ENCODE data around the gene GPX4. TPM values are rescaled to one million over a fixed set of nuclear protein-coding genes. Genes with fewer than 3 reads are reported as not detected.

Gene GPX4
- polyA plus RNA-seq, 1 of the 3 experiments (the other 2 are of a cell fraction) = 925 TPM

DNA sequence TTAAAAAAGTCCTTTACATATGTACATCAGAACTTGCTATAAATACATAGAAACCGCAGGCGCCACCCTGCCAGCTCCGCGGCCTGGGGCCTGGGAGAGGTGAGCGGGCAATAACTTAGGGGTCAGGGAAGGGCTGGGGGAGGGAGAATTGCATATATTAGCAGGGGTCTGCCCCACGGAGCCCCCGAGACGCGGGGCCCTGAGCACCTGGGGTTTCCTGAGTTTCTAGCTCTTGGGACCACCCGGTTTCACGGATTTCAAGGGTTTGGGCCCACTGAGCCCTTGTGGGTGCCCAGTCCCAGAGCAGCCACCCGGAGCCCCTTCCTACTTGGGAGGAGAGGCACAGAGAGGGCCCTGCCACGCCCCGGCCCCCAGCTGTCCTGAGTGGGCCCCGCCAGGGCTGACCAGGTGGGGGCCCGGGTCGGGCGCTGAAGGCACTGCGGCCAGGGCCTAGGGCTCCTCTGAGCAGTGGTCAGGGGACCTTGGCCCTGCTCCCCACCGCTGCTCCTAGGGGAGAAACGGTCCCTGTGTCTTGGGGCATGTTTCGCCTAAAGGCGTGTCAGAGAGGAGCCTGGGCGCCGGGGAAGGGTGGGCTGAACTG, 4.0 kb downstream of the GPX4 start (continued):
- no peak for TF ChIP-seq RAD21 (IDR thresholded peaks at IDR 0.05; ENCODE audit: low read length)
- no peak for TF ChIP-seq FOXM1 (IDR thresholded peaks at IDR 0.05; ENCODE audit: low read depth)
- no peak for TF ChIP-seq EZH2phosphoT487 (IDR thresholded peaks at IDR 0.05; ENCODE audit: borderline replicate concordance, low read depth)
- no peak for TF ChIP-seq POLR2AphosphoS5 (IDR thresholded peaks at IDR 0.05; ENCODE audit: low read depth, low read length)

- Histone ChIP-seq H4K20me1 (ENCODE audit: insufficient read depth) (peaks cover 21% of the 10 kb centered on the region; the same call in 1 of the 2 replicates), H3K9me3 (no peaks in the 10 kb centered on the region), H3K79me2 (ENCODE audit: insufficient read depth) (peaks cover 18% of the 10 kb centered on the region; the same call in 1 of the 2 replicates), H3K9ac (no peak overlapping the region), H3K4me1 (ENCODE audit: control insufficient read depth in 1 of 2, insufficient read depth in 2 of 2, low read depth in 1 of 2, low read length in 1 of 2) (peaks cover 1 to 14% of the 10 kb centered on the region in 2 experiments; a peak in 2 of 4 replicates), H3K4me3 (ENCODE audit: low read depth in 2 of 2, low read length in 1 of 2) (no peak overlapping the region), H3K4me2 (no peak overlapping the region), H3F3A (replicated peaks; ENCODE audit: insufficient read depth) (peaks cover 11% of the 10 kb centered on the region), H3K27ac (ENCODE audit: low read depth in 2 of 2, low read length in 1 of 2) (no peak overlapping the region), H3K9me2 (no peaks in the 10 kb centered on the region), H2AFZ (ENCODE audit: low read depth) (no peak overlapping the region), H3K36me3 (replicated peaks in 1 of 2; ENCODE audit: control insufficient read depth in 1 of 2, insufficient read depth in 2 of 2, low read length in 1 of 2) (peaks cover 0 to 34% of the 10 kb centered on the region in 2 experiments), H3K27me3 (ENCODE audit: insufficient read depth) (no peaks in the 10 kb centered on the region)
- CTCF ChIA-PET = interaction anchor here (1.2 to 1.8 kb wide), 3 partner anchors 86 to 113 kb away, joined by 5 read pairs; no protein-coding TSS in a partner anchor
- POLR2A ChIA-PET = interaction anchor here (0.6 kb wide), 1 partner anchor 86 kb away, joined by 3 read pairs; no protein-coding TSS in a partner anchor
- no peak for TF ChIP-seq JUND (IDR thresholded peaks at IDR 0.05)
- TF ChIP-seq GABPA (IDR thresholded peaks at IDR 0.05; ENCODE audit: low read depth) = no peak
- TF ChIP-seq TEAD4 (IDR thresholded peaks at IDR 0.05; ENCODE audit: borderline replicate concordance, insufficient read depth) = no peak
- TF ChIP-seq ZBTB33 (IDR thresholded peaks at IDR 0.05; ENCODE audit: borderline replicate concordance, low read depth) = no peak
- no peak for TF ChIP-seq MEF2A (IDR thresholded peaks at IDR 0.05; ENCODE audit: borderline replicate concordance, low read depth)
- TF ChIP-seq USF1 (IDR thresholded peaks at IDR 0.05; ENCODE audit: borderline replicate concordance, low read depth) = no peak
- TF ChIP-seq YY1 (IDR thresholded peaks at IDR 0.05; ENCODE audit: low read depth) = no peak
- no peak for TF ChIP-seq POLR2AphosphoS5 (IDR thresholded peaks at IDR 0.05; ENCODE audit: low read depth, low read length)
- no peak for TF ChIP-seq CTCF (IDR thresholded peaks at IDR 0.05)
- no peak for TF ChIP-seq RFX5 (IDR thresholded peaks at IDR 0.05; ENCODE audit: low read length)
- no peak for TF ChIP-seq FOXJ3 (CRISPR knock-in tag; IDR thresholded peaks at IDR 0.05)
- TF ChIP-seq TCF12 (IDR thresholded peaks at IDR 0.05) = no peak
- TF ChIP-seq, protein P1, sequence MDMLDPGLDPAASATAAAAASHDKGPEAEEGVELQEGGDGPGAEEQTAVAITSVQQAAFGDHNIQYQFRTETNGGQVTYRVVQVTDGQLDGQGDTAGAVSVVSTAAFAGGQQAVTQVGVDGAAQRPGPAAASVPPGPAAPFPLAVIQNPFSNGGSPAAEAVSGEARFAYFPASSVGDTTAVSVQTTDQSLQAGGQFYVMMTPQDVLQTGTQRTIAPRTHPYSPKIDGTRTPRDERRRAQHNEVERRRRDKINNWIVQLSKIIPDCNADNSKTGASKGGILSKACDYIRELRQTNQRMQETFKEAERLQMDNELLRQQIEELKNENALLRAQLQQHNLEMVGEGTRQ (IDR thresholded peaks at IDR 0.05; ENCODE audit: borderline replicate concordance, low read depth, low read length) = no peak
- TF ChIP-seq RAD21 (IDR thresholded peaks at IDR 0.05; ENCODE audit: low read length) = no peak
- TF ChIP-seq, protein P2, sequence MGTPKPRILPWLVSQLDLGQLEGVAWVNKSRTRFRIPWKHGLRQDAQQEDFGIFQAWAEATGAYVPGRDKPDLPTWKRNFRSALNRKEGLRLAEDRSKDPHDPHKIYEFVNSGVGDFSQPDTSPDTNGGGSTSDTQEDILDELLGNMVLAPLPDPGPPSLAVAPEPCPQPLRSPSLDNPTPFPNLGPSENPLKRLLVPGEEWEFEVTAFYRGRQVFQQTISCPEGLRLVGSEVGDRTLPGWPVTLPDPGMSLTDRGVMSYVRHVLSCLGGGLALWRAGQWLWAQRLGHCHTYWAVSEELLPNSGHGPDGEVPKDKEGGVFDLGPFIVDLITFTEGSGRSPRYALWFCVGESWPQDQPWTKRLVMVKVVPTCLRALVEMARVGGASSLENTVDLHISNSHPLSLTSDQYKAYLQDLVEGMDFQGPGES (IDR thresholded peaks at IDR 0.05; ENCODE audit: low read depth, low read length) = no peak
- no peak for TF ChIP-seq SIN3A (IDR thresholded peaks at IDR 0.05; ENCODE audit: borderline replicate concordance, low read depth, low read length)
- TF ChIP-seq FOXM1 (IDR thresholded peaks at IDR 0.05; ENCODE audit: low read depth) = no peak
- no peak for TF ChIP-seq NRF1 (IDR thresholded peaks at IDR 0.05; ENCODE audit: low read depth, low read length)
- TF ChIP-seq, protein P3, sequence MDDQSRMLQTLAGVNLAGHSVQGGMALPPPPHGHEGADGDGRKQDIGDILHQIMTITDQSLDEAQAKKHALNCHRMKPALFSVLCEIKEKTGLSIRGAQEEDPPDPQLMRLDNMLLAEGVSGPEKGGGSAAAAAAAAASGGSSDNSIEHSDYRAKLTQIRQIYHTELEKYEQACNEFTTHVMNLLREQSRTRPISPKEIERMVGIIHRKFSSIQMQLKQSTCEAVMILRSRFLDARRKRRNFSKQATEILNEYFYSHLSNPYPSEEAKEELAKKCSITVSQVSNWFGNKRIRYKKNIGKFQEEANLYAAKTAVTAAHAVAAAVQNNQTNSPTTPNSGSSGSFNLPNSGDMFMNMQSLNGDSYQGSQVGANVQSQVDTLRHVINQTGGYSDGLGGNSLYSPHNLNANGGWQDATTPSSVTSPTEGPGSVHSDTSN (IDR thresholded peaks at IDR 0.05) = no peak
- WGBS (ENCODE audit: low lambda C conversion rate) = 97% methylated on average over 26 of the region's 89 CpGs
- DNase-seq = no peak
Observed at GRCh38 chr19:1108291-1109031, 4.7 kb downstream of the GPX4 start.
